GM12878 (cell line): ENCODE data around the gene MFN1. TPM values are rescaled to one million over a fixed set of nuclear protein-coding genes. Genes with fewer than 3 reads are reported as not detected.

ENCODE experiments used
- ASH2L ChIP-seq: fragments of 300-600, 200-600 bp; sonication (generic); IDR thresholded peaks from 2 replicates; pipeline ENCODE4 v1.6.1; 2017; ENCODE audit warnings: low read depth, mild to moderate bottlenecking, borderline replicate concordance
- BCL11A ChIP-seq: IDR thresholded peaks from 2 replicates; pipeline ENCODE4 v1.6.1; 2011; ENCODE audit warnings: low read depth, low read length
- BCLAF1 ChIP-seq: fragments of 450-650 bp; IDR thresholded peaks from 2 replicates; pipeline ENCODE4 v1.6.1; 2017; ENCODE audit warnings: antibody characterized with exemption, mild to moderate bottlenecking, moderate library complexity
- CHD2 ChIP-seq: IDR thresholded peaks from 2 replicates; pipeline ENCODE4 v1.6.1; 2011; ENCODE audit warnings: low read depth, low read length, improper control_type of control experiment, borderline replicate concordance
- EGR1 ChIP-seq, 2 experiments: IDR thresholded peaks; 1 replicate in 1 of 2; 2 replicates in 1 of 2; pipeline ENCODE4 v1.6.1; 2011 to 2012; ENCODE audit warnings: low read depth in 2 of 2, low read length in 2 of 2, borderline replicate concordance in 1 of 2, mild to moderate bottlenecking in 1 of 2, moderate library complexity in 1 of 2
- IKZF1 ChIP-seq: fragments of 450-650 bp; conservative IDR thresholded peaks from 2 replicates; pipeline ENCODE4 v1.6.1; 2017; ENCODE audit warnings: antibody characterized with exemption, mild to moderate bottlenecking
- IRF5 ChIP-seq: fragments of 450-650 bp; IDR thresholded peaks from 2 replicates; pipeline ENCODE4 v1.6.1; 2017; ENCODE audit warnings: borderline replicate concordance
- JUNB ChIP-seq: IDR thresholded peaks from 2 replicates; pipeline ENCODE4 v1.6.1; 2016; ENCODE audit warnings: antibody characterized with exemption, mild to moderate bottlenecking
- NBN ChIP-seq: fragments of 450-650 bp; IDR thresholded peaks from 2 replicates; pipeline ENCODE4 v1.6.1; 2016
- NFIC ChIP-seq: IDR thresholded peaks from 2 replicates; pipeline ENCODE4 v1.6.1; 2012; ENCODE audit warnings: low read depth, mild to moderate bottlenecking, inconsistent platforms, low read length, moderate library complexity
- NFYB ChIP-seq: IDR thresholded peaks from 2 replicates; pipeline ENCODE4 v1.6.1; 2011; ENCODE audit warnings: low read depth, mild to moderate bottlenecking, low read length, improper control_type of control experiment, moderate library complexity; ENCODE audit not compliant: insufficient read depth
- PKNOX1 ChIP-seq: fragments of 450-650 bp; IDR thresholded peaks from 2 replicates; pipeline ENCODE4 v1.6.1; 2016; ENCODE audit warnings: mild to moderate bottlenecking
- POLR2AphosphoS2 ChIP-seq: IDR thresholded peaks from 2 replicates; pipeline ENCODE4 v1.6.1; 2011; ENCODE audit warnings: low read depth, mild to moderate bottlenecking, low read length, improper control_type of control experiment, moderate library complexity
- RAD21 ChIP-seq: IDR thresholded peaks from 2 replicates; pipeline ENCODE4 v1.6.1; 2011; ENCODE audit warnings: mild to moderate bottlenecking, low read depth, low read length, moderate library complexity; ENCODE audit not compliant: insufficient read depth
- RB1 ChIP-seq: fragments of 450-650 bp; formaldehyde crosslinking; IDR thresholded peaks from 2 replicates; pipeline ENCODE4 v1.6.1; 2017; ENCODE audit warnings: mild to moderate bottlenecking, borderline replicate concordance
- RUNX3 ChIP-seq: IDR thresholded peaks from 2 replicates; pipeline ENCODE4 v1.6.1; 2012; ENCODE audit warnings: low read length, inconsistent platforms
- STAT3 ChIP-seq: IDR thresholded peaks from 2 replicates; pipeline ENCODE4 v1.6.1; 2011; ENCODE audit warnings: low read depth, low read length, improper control_type of control experiment
- ZBED1 ChIP-seq: IDR thresholded peaks from 2 replicates; pipeline ENCODE4 v1.6.1; 2016; ENCODE audit warnings: borderline replicate concordance
- ZNF217 ChIP-seq: fragments of 450-650 bp; IDR thresholded peaks from 2 replicates; pipeline ENCODE4 v1.6.1; 2017; ENCODE audit warnings: antibody characterized with exemption, mild to moderate bottlenecking
- ZNF24 ChIP-seq: fragments of 450-650 bp; IDR thresholded peaks from 2 replicates; pipeline ENCODE4 v1.6.1; 2017; ENCODE audit warnings: antibody characterized with exemption, mild to moderate bottlenecking
- ZNF687 ChIP-seq: fragments of 450-650 bp; IDR thresholded peaks from 2 replicates; pipeline ENCODE4 v1.6.1; 2017; ENCODE audit warnings: mild to moderate bottlenecking, moderate library complexity
- polyA plus RNA-seq, 11 experiments: library from polyadenylated mRNA; depleted of rRNA in 4 of 11; unstranded in 6 of 11; stranded (reverse) in 5 of 11; fragments of >200 nt; fragmentation: Nextera tagmentation in 4 of 11; fragmentation: Illumina TruSeq in 1 of 11; extraction: Ambion mirVana in 4 of 11; extraction: Trizol in 1 of 11; gene quantifications; 1 replicate in 1 of 11; 2 replicates in 10 of 11; pipeline versions ENCODE4 v1.2.1 to v1.2.3, GENCODE V29; 2011 to 2016; ENCODE audit warnings: inconsistent platforms in 2 of 11, missing spikeins in 2 of 11, low read depth in 1 of 11
- total RNA-seq, 4 experiments: library from RNA; depleted of rRNA in 3 of 4; stranded (reverse); fragments of >200 nt in 3 of 4; fragmentation: Illumina TruSeq in 1 of 4; extraction: Trizol in 1 of 4; gene quantifications; 2 replicates each; pipeline versions ENCODE4 v1.2.1 to v1.2.3, GENCODE V29; 2013 to 2021

MFN1 gene
- total and polyA plus RNA-seq, 10 of the 15 experiments (the other 5 are each of a cell fraction or from before 2014, with no cell fraction given): 14.4 to 120 (median 39.8) TPM

- peak in 1 of 2 experiments; percentile 76; a peak in 2 of 3 replicates for TF ChIP-seq EGR1 (IDR thresholded peaks at IDR 0.05; ENCODE audit: borderline replicate concordance in 1 of 2, low read depth in 2 of 2, low read length in 2 of 2)
- no peak for TF ChIP-seq RAD21
- no peak for TF ChIP-seq ZBED1
- TF ChIP-seq ZNF687: 0 out of 2 replicates have a peak, but pooled peaks have one; percentile 4
- TF ChIP-seq RUNX3: peak; percentile 25; the same call in 1 of the 2 replicates
- TF ChIP-seq IRF5: no peak
- peak; percentile 22; the same call in 1 of the 2 replicates for TF ChIP-seq CHD2
- no peak for TF ChIP-seq ASH2L
- TF ChIP-seq ZNF217: no peak
- peak; percentile 67; the same call in 1 of the 2 replicates for TF ChIP-seq NBN
- TF ChIP-seq BCL11A: no peak
- TF ChIP-seq JUNB: no peak
- TF ChIP-seq RB1: peak; percentile 29; the same call in 1 of the 2 replicates
- TF ChIP-seq IKZF1: peak; percentile 74; the same call in 1 of the 2 replicates
- TF ChIP-seq NFYB: no peak
- TF ChIP-seq PKNOX1: no peak
- 0 out of 2 replicates have a peak, but pooled peaks have one; percentile 11 for TF ChIP-seq NFIC
- TF ChIP-seq POLR2AphosphoS2: no peak
- 0 out of 2 replicates have a peak, but pooled peaks have one; percentile 2 for TF ChIP-seq ZNF24
- TF ChIP-seq STAT3: no peak
- no peak for TF ChIP-seq BCLAF1
Measured at GRCh38 chr3:179323197-179324110, 24.1 kb upstream of the MFN1 start (continued).
